ENCODE measurements around the gene DOK7.

The DOK7 gene

GRCh38 chr4:3468804-3469203 is 5.7 kb downstream of the DOK7 start:
- no peak for TF ChIP-seq CTCF (IDR thresholded peaks at IDR 0.05; ENCODE audit: poor library complexity, severe bottlenecking)
- peaks cover 21% of the 10 kb centered on the region for H3K27me3 ChIP-seq (ENCODE audit: insufficient read depth, poor library complexity, severe bottlenecking)

GRCh38 chr4:3469386-3470243 is 6.5 kb downstream of the DOK7 start:
- H3K36me3 ChIP-seq (ENCODE audit: low read depth) = no peaks in the 10 kb centered on the region
- ATAC-seq (ENCODE audit: low read depth) = no peak
- H3K27me3 ChIP-seq (ENCODE audit: insufficient read depth, poor library complexity, severe bottlenecking) = peaks cover 15% of the 10 kb centered on the region
- no peak for TF ChIP-seq CTCF (IDR thresholded peaks at IDR 0.05; ENCODE audit: poor library complexity, severe bottlenecking)
- H3K4me1 ChIP-seq (ENCODE audit: insufficient read depth, poor library complexity, severe bottlenecking) = peaks cover 4% of the 10 kb centered on the region
- no peaks in the 10 kb centered on the region for H3K9me3 ChIP-seq (ENCODE audit: severe bottlenecking)
- H3K27ac ChIP-seq (ENCODE audit: poor library complexity, severe bottlenecking) = no peak overlapping the region
- H3K4me3 ChIP-seq (ENCODE audit: severe bottlenecking) = no peak overlapping the region
- no peak for DNase-seq (ENCODE audit: low spot score)

More at GRCh38 chr4:3468804-3469203, 5.7 kb downstream of the DOK7 start:
- Histone ChIP-seq H3K4me1 (ENCODE audit: insufficient read depth, poor library complexity, severe bottlenecking) (peaks cover 4% of the 10 kb centered on the region), H3K27ac (ENCODE audit: poor library complexity, severe bottlenecking) (no peak overlapping the region), H3K36me3 (ENCODE audit: low read depth) (no peaks in the 10 kb centered on the region), H3K9me3 (ENCODE audit: severe bottlenecking) (no peaks in the 10 kb centered on the region), H3K4me3 (ENCODE audit: severe bottlenecking) (no peak overlapping the region)
- no peak for ATAC-seq (ENCODE audit: low read depth)
- no peak for DNase-seq (ENCODE audit: low spot score)

- Histone ChIP-seq H3K27ac (ENCODE audit: poor library complexity, severe bottlenecking) (no peak overlapping the region), H3K4me3 (ENCODE audit: severe bottlenecking) (no peak overlapping the region), H3K27me3 (ENCODE audit: insufficient read depth, poor library complexity, severe bottlenecking) (peaks cover 8% of the 10 kb centered on the region), H3K4me1 (ENCODE audit: insufficient read depth, poor library complexity, severe bottlenecking) (peaks cover 4% of the 10 kb centered on the region), H3K9me3 (ENCODE audit: severe bottlenecking) (no peaks in the 10 kb centered on the region), H3K36me3 (ENCODE audit: low read depth) (no peaks in the 10 kb centered on the region)
- no peak for TF ChIP-seq CTCF (IDR thresholded peaks at IDR 0.05; ENCODE audit: poor library complexity, severe bottlenecking)
- ATAC-seq (ENCODE audit: low read depth) (peak; percentile 19; the same call in 2 of the 3 replicates), DNase-seq (ENCODE audit: low spot score) (no peak)
These were observed 7.4 kb downstream of the DOK7 start for GRCh38 chr4:3470244-3471097.

- no peak for TF ChIP-seq CTCF (IDR thresholded peaks at IDR 0.05; ENCODE audit: poor library complexity, severe bottlenecking)
These were observed 8.1 kb downstream of the DOK7 start for GRCh38 chr4:3471098-3471760.

More at GRCh38 chr4:3471098-3471760, 8.1 kb downstream of the DOK7 start:
- Histone ChIP-seq H3K36me3 (ENCODE audit: low read depth) (no peaks in the 10 kb centered on the region), H3K9me3 (ENCODE audit: severe bottlenecking) (no peaks in the 10 kb centered on the region), H3K27ac (ENCODE audit: poor library complexity, severe bottlenecking) (no peak overlapping the region), H3K4me1 (ENCODE audit: insufficient read depth, poor library complexity, severe bottlenecking) (peaks cover 4% of the 10 kb centered on the region), H3K27me3 (ENCODE audit: insufficient read depth, poor library complexity, severe bottlenecking) (peaks cover 8% of the 10 kb centered on the region), H3K4me3 (ENCODE audit: severe bottlenecking) (no peak overlapping the region)
- no peak for DNase-seq (ENCODE audit: low spot score)
- no peak for ATAC-seq (ENCODE audit: low read depth)

Measured in RWPE2 (cell line).